H1 (cell line): ENCODE results near the gene SMIM24.

Source experiments
- BRCA1 ChIP-seq: IDR thresholded peaks from 2 replicates; pipeline ENCODE4 v1.6.1; 2012; ENCODE audit warnings: low read depth, low read length, improper control_type of control experiment
- EP300 ChIP-seq, 2 experiments: IDR thresholded peaks; 1 replicate in 1 of 2; 2 replicates in 1 of 2; pipeline ENCODE4 v1.6.1; 2011 to 2012; ENCODE audit warnings: low read depth in 2 of 2, low read length in 2 of 2, mild to moderate bottlenecking in 2 of 2, borderline replicate concordance in 1 of 2, inconsistent platforms in 1 of 2, moderate library complexity in 1 of 2
- GTF2F1 ChIP-seq: IDR thresholded peaks from 2 replicates; pipeline ENCODE4 v1.6.1; 2012; ENCODE audit warnings: low read depth, low read length, improper control_type of control experiment, borderline replicate concordance
- HDAC6 ChIP-seq: IDR thresholded peaks from one replicate; pipeline ENCODE4 v1.7.1; 2012; ENCODE audit warnings: low read depth, mild to moderate bottlenecking, inconsistent platforms, low read length, moderate library complexity
- NRF1 ChIP-seq: IDR thresholded peaks from 2 replicates; pipeline ENCODE4 v1.6.1; 2011; ENCODE audit warnings: mild to moderate bottlenecking, low read depth, low read length, improper control_type of control experiment
- POLR2AphosphoS5 ChIP-seq: IDR thresholded peaks from 2 replicates; pipeline ENCODE4 v1.6.1; 2011; ENCODE audit warnings: low read depth, low read length
- RFX5 ChIP-seq: IDR thresholded peaks from 2 replicates; pipeline ENCODE4 v1.6.1; 2011; ENCODE audit warnings: low read depth, low read length, improper control_type of control experiment, borderline replicate concordance
- RXRA ChIP-seq: IDR thresholded peaks from 2 replicates; pipeline ENCODE4 v1.6.1; 2011; ENCODE audit warnings: low read depth, mild to moderate bottlenecking, low read length, moderate library complexity; ENCODE audit not compliant: insufficient read depth
- TCF12 ChIP-seq: IDR thresholded peaks from 2 replicates; pipeline ENCODE4 v1.6.1; 2011; ENCODE audit warnings: low read depth, mild to moderate bottlenecking, low read length
- TEAD4 ChIP-seq: IDR thresholded peaks from 2 replicates; pipeline ENCODE4 v1.6.1; 2012; ENCODE audit warnings: low read depth, low read length, inconsistent platforms, mixed read lengths
- USF2 ChIP-seq: IDR thresholded peaks from 2 replicates; pipeline ENCODE4 v1.6.1; 2011; ENCODE audit warnings: low read length, improper control_type of control experiment
- TF ChIP-seq, protein P1 (sequence below), 3 experiments: IDR thresholded peaks; 1 replicate in 2 of 3; 2 replicates in 1 of 3; pipeline versions ENCODE4 v1.5.1 to v1.6.1; 2011; ENCODE audit warnings: low read length in 3 of 3, mild to moderate bottlenecking in 3 of 3, inconsistent platforms in 2 of 3, low read depth in 1 of 3, moderate library complexity in 1 of 3; ENCODE audit not compliant: insufficient read depth in 1 of 3; ENCODE audit errors: control extremely low read depth in 1 of 3

DNA sequence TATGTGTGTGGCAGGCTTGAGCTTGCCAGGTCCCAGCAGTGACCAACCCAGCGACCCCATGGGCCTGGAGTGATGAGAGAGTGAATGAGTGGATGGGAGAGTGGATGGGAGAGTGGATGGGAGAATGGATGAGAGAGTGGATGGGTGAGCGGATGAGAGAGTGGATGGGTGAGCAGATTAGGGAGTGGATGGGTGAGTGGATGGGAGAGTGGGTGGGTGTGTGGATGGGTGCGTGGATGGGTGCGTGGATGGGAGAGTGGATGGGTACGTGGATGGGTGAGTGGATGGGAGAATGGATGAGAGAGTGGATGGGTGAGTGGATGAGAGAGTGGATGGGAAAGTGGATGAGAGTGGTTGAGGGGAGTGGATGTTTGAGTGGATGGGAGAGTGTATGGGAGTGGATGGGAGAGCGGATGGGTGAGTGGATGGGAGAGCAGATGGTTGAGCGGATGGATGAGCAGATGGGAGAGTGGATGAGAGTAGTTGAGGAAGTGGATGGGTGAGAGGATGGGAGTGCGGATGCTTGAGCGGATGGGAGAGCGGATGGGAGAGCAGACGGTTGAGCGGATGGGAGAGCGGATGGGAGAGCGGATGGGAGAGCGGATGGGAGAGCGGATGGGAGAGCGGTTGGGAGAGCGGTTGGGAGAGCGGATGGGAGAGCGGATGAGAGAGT, 48.4 kb upstream of the SMIM24 start:
- TF ChIP-seq, protein P1, sequence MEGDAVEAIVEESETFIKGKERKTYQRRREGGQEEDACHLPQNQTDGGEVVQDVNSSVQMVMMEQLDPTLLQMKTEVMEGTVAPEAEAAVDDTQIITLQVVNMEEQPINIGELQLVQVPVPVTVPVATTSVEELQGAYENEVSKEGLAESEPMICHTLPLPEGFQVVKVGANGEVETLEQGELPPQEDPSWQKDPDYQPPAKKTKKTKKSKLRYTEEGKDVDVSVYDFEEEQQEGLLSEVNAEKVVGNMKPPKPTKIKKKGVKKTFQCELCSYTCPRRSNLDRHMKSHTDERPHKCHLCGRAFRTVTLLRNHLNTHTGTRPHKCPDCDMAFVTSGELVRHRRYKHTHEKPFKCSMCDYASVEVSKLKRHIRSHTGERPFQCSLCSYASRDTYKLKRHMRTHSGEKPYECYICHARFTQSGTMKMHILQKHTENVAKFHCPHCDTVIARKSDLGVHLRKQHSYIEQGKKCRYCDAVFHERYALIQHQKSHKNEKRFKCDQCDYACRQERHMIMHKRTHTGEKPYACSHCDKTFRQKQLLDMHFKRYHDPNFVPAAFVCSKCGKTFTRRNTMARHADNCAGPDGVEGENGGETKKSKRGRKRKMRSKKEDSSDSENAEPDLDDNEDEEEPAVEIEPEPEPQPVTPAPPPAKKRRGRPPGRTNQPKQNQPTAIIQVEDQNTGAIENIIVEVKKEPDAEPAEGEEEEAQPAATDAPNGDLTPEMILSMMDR (IDR thresholded peaks at IDR 0.05; ENCODE audit: control extremely low read depth in 1 of 3, insufficient read depth in 1 of 3, low read depth in 1 of 3, low read length in 3 of 3) = no peak
- TF ChIP-seq EP300 (IDR thresholded peaks at IDR 0.05; ENCODE audit: borderline replicate concordance in 1 of 2, low read depth in 2 of 2, low read length in 2 of 2) = no peak
- TF ChIP-seq POLR2AphosphoS5 = no peak
- TF ChIP-seq RFX5 = no peak
- no peak for TF ChIP-seq BRCA1
- TF ChIP-seq GTF2F1 = no peak
- no peak for TF ChIP-seq TEAD4
- TF ChIP-seq HDAC6 = no peak
- TF ChIP-seq RXRA = no peak
- TF ChIP-seq USF2 = no peak
- no peak for TF ChIP-seq TCF12
- no peak for TF ChIP-seq NRF1
